Activated T-helper 17 cell treated with anti-CD3 and anti-CD28 coated beads, Interleukin-2, amount 50 U/mL, for 72 hours (primary cell): Measurements from ENCODE around the gene SORCS2. TPM values are rescaled to one million over a fixed set of nuclear protein-coding genes. Genes with fewer than 3 reads are reported as not detected.

Experiments
- ATAC-seq: fragments of 150-1000 bp; cut with Tn5 transposase; replicated peaks from 2 replicates; pipeline ENCODE4 v1.10.0; 2021; ENCODE audit warnings: mild to moderate bottlenecking, moderate library complexity
- H3K27ac Mint-ChIP-seq: one replicate; pipeline ENCODE4 v1.8.0; 2022; ENCODE audit warnings: mixed read lengths
- H3K27me3 Mint-ChIP-seq: one replicate; pipeline ENCODE4 v1.8.0; 2022; ENCODE audit warnings: mixed read lengths
- H3K36me3 Mint-ChIP-seq: one replicate; pipeline ENCODE4 v1.8.0; 2022; ENCODE audit warnings: low read depth, mild to moderate bottlenecking, mixed read lengths
- H3K4me1 Mint-ChIP-seq: one replicate; pipeline ENCODE4 v1.8.0; 2022; ENCODE audit warnings: mixed read lengths
- H3K4me3 Mint-ChIP-seq: one replicate; pipeline ENCODE4 v1.8.0; 2022; ENCODE audit warnings: mild to moderate bottlenecking, mixed read lengths
- H3K9me3 Mint-ChIP-seq: one replicate; pipeline ENCODE4 v1.8.0; 2022; ENCODE audit warnings: mixed read lengths
- total RNA-seq, 2 donors: library from RNA; stranded (reverse); gene quantifications; one replicate each; pipeline ENCODE4 v1.2.3, GENCODE V29; 2022

SORCS2 gene
- total RNA-seq, 2 donors from 2014 or later: 0.04 to 0.26 TPM

DNA sequence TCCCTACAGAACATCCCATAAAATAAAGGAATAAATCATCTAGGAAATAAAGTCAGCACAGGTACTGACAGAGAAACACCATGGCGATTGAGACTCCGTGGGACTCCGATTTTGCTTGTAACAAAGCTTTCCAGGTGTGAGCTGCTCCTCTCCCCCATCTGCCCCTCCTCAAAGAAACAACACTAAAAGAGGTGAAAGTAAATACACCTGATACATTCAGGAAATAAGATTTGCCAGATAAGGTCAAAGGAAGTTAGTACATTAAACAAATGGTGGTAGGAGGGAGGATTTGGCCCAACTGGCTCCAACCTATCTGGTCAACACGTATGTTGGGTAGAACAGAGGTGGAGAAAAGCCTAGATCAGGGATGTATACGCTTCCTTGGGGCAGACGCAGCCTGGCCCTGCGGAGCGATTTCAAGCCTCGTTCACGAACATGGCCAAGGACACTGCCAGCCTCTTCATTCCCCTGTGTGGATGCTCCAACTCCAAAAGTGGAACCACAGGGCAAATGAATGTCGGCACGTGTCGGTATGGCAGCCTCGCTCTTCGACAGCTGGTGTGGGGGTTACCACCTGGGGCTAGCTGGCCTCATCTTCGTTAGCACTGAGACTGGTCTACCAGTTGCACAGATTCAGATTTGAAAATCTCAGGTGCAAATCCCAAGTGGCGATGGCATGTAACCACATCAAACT lies 584.8 kb downstream of the SORCS2 start:
- Mint-ChIP-seq H3K9me3 (no peaks in the 10 kb centered on the region), H3K4me3 (no peak overlapping the region), H3K36me3 (peaks cover 83% of the 10 kb centered on the region), H3K4me1 (peaks cover 12% of the 10 kb centered on the region), H3K27ac (no peak overlapping the region), H3K27me3 (no peaks in the 10 kb centered on the region)
- ATAC-seq: no peak

DNA sequence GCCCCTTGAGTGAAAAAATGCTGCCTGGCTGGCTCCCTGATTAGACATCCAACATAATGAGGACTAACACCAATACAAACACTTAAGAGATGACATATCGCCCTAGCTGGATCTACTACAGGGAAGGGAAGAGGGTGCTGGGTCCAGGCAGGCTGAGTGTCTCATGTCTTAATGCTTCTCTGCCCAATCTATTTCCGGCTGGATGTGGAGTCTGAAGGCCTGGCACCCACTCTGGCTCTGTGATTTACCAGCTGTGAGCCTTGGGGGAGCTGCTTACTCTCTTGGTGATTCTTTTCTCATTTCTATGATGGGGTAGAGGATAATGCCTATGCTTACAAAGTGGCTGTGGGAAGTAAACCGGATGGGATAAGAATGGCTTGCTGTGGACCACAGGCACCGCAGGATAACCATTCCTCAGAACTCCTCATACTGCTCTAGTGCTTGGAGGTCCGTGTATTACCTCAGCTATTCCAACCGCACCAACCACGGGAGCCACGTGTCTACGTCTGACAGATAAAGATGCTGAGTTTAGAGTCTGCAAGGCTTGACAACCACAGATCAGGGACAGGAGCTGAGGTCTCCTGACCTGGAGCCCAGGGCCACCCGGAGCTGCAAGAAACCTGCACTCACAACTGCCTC lies 585.7 kb downstream of the SORCS2 start:
- Mint-ChIP-seq H3K4me3 (no peak overlapping the region), H3K27me3 (no peaks in the 10 kb centered on the region), H3K4me1 (peaks cover 16% of the 10 kb centered on the region), H3K27ac (no peak overlapping the region), H3K9me3 (no peaks in the 10 kb centered on the region), H3K36me3 (peaks cover 83% of the 10 kb centered on the region)
- ATAC-seq: no peak

DNA sequence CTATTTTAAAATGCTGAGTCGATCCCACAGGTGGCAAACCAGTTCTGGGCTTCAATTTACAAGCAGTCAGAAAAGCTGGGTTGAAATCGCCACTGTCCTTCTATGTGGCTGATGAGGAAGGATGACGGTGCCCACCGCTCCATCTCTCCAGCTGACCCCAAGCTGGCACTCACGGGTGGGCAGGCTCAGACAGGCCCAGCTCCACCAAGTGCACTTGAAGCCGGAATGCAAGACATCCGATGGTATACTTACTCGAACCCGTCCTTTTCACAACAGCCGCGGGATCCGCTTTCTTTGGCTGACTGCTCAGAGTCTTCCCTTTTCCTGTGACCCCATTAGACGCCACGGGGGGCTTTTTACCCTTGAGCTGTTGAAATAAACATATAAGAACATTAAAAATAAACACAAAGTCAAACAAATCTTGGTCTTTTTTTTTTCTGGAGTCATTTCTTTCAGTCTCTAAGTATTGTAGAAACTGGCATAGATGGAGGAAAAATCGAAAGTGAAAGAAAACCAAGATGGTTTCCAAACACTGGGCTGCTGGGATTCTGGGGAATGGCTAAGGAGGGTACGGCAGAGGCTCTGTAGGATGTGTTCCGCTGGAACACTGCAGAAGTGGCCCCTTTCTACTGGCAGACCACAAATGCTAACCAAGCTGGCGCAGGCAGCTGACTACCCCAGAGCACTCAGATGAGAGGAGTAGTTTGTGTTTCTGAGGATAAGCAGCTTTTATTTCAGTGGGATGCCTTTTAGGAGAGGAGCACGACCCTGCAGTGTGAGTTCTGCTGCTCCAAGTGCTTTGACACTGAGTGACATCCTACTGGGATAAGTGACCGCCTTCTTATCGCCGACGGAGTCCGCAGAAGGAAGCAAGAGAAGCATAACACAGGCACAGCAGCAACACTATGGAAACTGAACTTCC lies 586.4 kb downstream of the SORCS2 start:
- H3K27ac Mint-ChIP-seq: no peak overlapping the region
- no peak for ATAC-seq
- no peaks in the 10 kb centered on the region for H3K27me3 Mint-ChIP-seq
- peak overlapping the region; percentile 20 for H3K4me3 Mint-ChIP-seq
- H3K4me1 Mint-ChIP-seq: peaks cover 22% of the 10 kb centered on the region
- H3K36me3 Mint-ChIP-seq: peaks cover 79% of the 10 kb centered on the region
- no peaks in the 10 kb centered on the region for H3K9me3 Mint-ChIP-seq

DNA sequence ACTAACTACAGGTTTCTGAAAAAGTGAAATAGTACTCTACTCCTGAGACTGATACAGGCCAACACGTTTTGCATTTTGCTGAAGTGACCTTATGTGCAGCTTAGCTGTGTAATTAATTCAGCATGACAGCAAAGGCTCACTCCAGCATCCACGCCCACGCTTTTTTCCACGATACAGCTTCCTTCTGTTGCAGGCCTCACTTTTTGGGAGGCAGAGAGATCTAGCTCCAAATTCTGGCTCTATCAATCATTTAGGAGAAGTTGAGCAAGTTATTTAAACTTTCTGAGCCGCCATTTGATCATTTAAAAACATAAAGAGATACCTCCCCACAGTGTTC lies 587.1 kb downstream of the SORCS2 start:
- Mint-ChIP-seq H3K27ac (no peak overlapping the region), H3K36me3 (peaks cover 74% of the 10 kb centered on the region), H3K27me3 (no peaks in the 10 kb centered on the region), H3K9me3 (no peaks in the 10 kb centered on the region), H3K4me3 (no peak overlapping the region), H3K4me1 (peaks cover 23% of the 10 kb centered on the region)
- ATAC-seq: no peak

GRCh38 chr4:7780751-7781348 lies 588.5 kb downstream of the SORCS2 start:
- H3K36me3 Mint-ChIP-seq: peaks cover 73% of the 10 kb centered on the region
- H3K27ac Mint-ChIP-seq: peak overlapping the region; percentile 65
- no peaks in the 10 kb centered on the region for H3K9me3 Mint-ChIP-seq
- peaks cover 28% of the 10 kb centered on the region for H3K4me1 Mint-ChIP-seq
- no peaks in the 10 kb centered on the region for H3K27me3 Mint-ChIP-seq
- H3K4me3 Mint-ChIP-seq: peak overlapping the region; percentile 57
- ATAC-seq: peak; percentile 34

DNA sequence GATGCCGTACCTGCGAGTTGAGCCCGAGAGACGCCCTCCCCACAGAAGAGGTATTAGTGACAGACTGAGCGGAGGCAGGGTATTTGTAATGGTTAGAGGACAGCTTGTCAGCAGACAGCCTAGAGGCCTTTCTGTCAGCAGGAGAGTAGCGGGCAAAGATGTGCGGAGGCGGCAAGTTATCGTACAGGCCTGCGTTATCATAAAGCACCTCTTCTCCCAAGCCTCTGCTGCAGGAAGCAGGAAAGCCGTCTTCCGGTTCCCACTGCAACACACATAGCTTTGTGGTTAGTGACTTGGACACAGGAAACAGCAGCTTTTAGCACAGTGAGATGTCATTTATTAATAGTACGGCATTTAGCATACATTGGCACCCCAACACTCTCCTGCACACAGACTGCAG lies 589.0 kb downstream of the SORCS2 start:
- Mint-ChIP-seq H3K27ac (peak overlapping the region; percentile 65), H3K9me3 (no peaks in the 10 kb centered on the region), H3K4me1 (peaks cover 28% of the 10 kb centered on the region), H3K27me3 (no peaks in the 10 kb centered on the region), H3K36me3 (peaks cover 76% of the 10 kb centered on the region), H3K4me3 (peak overlapping the region; percentile 57)
- ATAC-seq: no peak

GRCh38 chr4:7781993-7782392 lies 589.7 kb downstream of the SORCS2 start:
- Mint-ChIP-seq H3K4me3 (peak overlapping the region; percentile 57), H3K27me3 (no peaks in the 10 kb centered on the region), H3K36me3 (peaks cover 76% of the 10 kb centered on the region), H3K27ac (peak overlapping the region; percentile 65), H3K9me3 (no peaks in the 10 kb centered on the region), H3K4me1 (peaks cover 28% of the 10 kb centered on the region)
- ATAC-seq: no peak

- H3K9me3 Mint-ChIP-seq: no peaks in the 10 kb centered on the region
- peaks cover 69% of the 10 kb centered on the region for H3K36me3 Mint-ChIP-seq
- H3K4me1 Mint-ChIP-seq: peaks cover 28% of the 10 kb centered on the region
- no peaks in the 10 kb centered on the region for H3K27me3 Mint-ChIP-seq
- H3K27ac Mint-ChIP-seq: peak overlapping the region; percentile 65
- ATAC-seq: peak; percentile 64
- peak overlapping the region; percentile 57 for H3K4me3 Mint-ChIP-seq
Measured at GRCh38 chr4:7782783-7783182, 590.4 kb downstream of the SORCS2 start.

GRCh38 chr4:7783541-7783940 lies 591.2 kb downstream of the SORCS2 start:
- Mint-ChIP-seq H3K9me3 (no peaks in the 10 kb centered on the region), H3K27me3 (no peaks in the 10 kb centered on the region), H3K4me1 (peaks cover 28% of the 10 kb centered on the region), H3K27ac (peak overlapping the region; percentile 65), H3K4me3 (peak overlapping the region; percentile 57), H3K36me3 (peaks cover 62% of the 10 kb centered on the region)
- no peak for ATAC-seq

- H3K27me3 Mint-ChIP-seq: no peaks in the 10 kb centered on the region
- peaks cover 62% of the 10 kb centered on the region for H3K36me3 Mint-ChIP-seq
- no peak for ATAC-seq
- peak overlapping the region; percentile 65 for H3K27ac Mint-ChIP-seq
- H3K4me3 Mint-ChIP-seq: peak overlapping the region; percentile 57
- H3K9me3 Mint-ChIP-seq: no peaks in the 10 kb centered on the region
- H3K4me1 Mint-ChIP-seq: peaks cover 28% of the 10 kb centered on the region
Measured at GRCh38 chr4:7784131-7784870, 592.0 kb downstream of the SORCS2 start.

- Mint-ChIP-seq H3K4me3 (peak overlapping the region; percentile 37), H3K4me1 (peaks cover 28% of the 10 kb centered on the region), H3K27ac (peak overlapping the region; percentile 65)
Measured at GRCh38 chr4:7785017-7785416, 592.7 kb downstream of the SORCS2 start.

GRCh38 chr4:7786040-7786439 lies 593.7 kb downstream of the SORCS2 start:
- Mint-ChIP-seq H3K27me3 (no peaks in the 10 kb centered on the region), H3K27ac (no peak overlapping the region), H3K4me1 (peaks cover 27% of the 10 kb centered on the region), H3K36me3 (peaks cover 67% of the 10 kb centered on the region), H3K4me3 (no peak overlapping the region), H3K9me3 (no peaks in the 10 kb centered on the region)
- ATAC-seq: no peak

More at GRCh38 chr4:7785017-7785416, 592.7 kb downstream of the SORCS2 start:
- no peaks in the 10 kb centered on the region for H3K9me3 Mint-ChIP-seq
- peaks cover 67% of the 10 kb centered on the region for H3K36me3 Mint-ChIP-seq
- H3K27me3 Mint-ChIP-seq: no peaks in the 10 kb centered on the region
- ATAC-seq: peak; percentile 78

DNA sequence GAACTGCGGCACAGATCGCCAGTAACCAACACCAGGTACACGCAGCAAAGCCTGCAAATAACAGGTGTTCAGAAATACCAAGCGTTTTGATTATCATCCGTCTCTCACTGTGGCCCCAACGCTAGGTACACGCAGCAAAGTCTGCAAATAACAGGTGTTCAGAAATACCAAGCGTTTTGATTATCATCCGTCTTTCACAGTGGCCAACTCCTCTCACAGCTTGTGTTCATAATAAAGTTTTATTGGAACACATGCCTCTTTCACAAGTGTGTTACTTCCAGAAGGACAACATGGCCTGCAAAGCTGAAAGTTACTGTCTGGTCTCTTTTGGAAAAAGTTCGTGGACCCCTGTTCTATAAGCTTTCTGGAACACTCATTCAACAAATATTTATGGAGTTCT lies 594.2 kb downstream of the SORCS2 start:
- H3K27me3 Mint-ChIP-seq: no peaks in the 10 kb centered on the region
- H3K27ac Mint-ChIP-seq: no peak overlapping the region
- ATAC-seq: no peak
- H3K36me3 Mint-ChIP-seq: peaks cover 67% of the 10 kb centered on the region
- no peaks in the 10 kb centered on the region for H3K9me3 Mint-ChIP-seq
- no peak overlapping the region for H3K4me3 Mint-ChIP-seq
- H3K4me1 Mint-ChIP-seq: peaks cover 22% of the 10 kb centered on the region

- no peak overlapping the region for H3K27ac Mint-ChIP-seq
Measured at GRCh38 chr4:7787067-7787466, 594.7 kb downstream of the SORCS2 start.

More at GRCh38 chr4:7787067-7787466, 594.7 kb downstream of the SORCS2 start:
- Mint-ChIP-seq H3K27me3 (no peaks in the 10 kb centered on the region), H3K36me3 (peaks cover 67% of the 10 kb centered on the region), H3K9me3 (no peaks in the 10 kb centered on the region), H3K4me3 (no peak overlapping the region), H3K4me1 (peaks cover 17% of the 10 kb centered on the region)
- ATAC-seq: no peak
